HK-2 (cell line): Measurements from ENCODE around the gene ITGA7.

Source experiments
- DNase-seq: peaks from one replicate; pipeline ENCODE4 v3.0.0-alpha.2; 2018; ENCODE audit not compliant: unreplicated experiment

Gene ITGA7

GRCh38 chr12:55642669-55643068 is 65.0 kb downstream of the ITGA7 start:
- no peak for DNase-seq

- DNase-seq = no peak
Observed at GRCh38 chr12:55642267-55642666, 65.4 kb downstream of the ITGA7 start.

- DNase-seq = no peak
Observed at GRCh38 chr12:55641595-55641994, 66.1 kb downstream of the ITGA7 start.

- no peak for DNase-seq
Observed at GRCh38 chr12:55637467-55637866, 70.2 kb downstream of the ITGA7 start.

- DNase-seq = no peak
Observed at GRCh38 chr12:55636853-55637252, 70.9 kb downstream of the ITGA7 start, which contains the start of gene OR10P1. OR10P1 (plus strand) TSS chr12:55636892; CDS start chr12:55636892, 0 bp downstream.

GRCh38 chr12:55636116-55636655 is 71.5 kb downstream of the ITGA7 start:
- DNase-seq = no peak
